Measurements from ENCODE around the gene ITPK1.

Gene ITPK1

DNA sequence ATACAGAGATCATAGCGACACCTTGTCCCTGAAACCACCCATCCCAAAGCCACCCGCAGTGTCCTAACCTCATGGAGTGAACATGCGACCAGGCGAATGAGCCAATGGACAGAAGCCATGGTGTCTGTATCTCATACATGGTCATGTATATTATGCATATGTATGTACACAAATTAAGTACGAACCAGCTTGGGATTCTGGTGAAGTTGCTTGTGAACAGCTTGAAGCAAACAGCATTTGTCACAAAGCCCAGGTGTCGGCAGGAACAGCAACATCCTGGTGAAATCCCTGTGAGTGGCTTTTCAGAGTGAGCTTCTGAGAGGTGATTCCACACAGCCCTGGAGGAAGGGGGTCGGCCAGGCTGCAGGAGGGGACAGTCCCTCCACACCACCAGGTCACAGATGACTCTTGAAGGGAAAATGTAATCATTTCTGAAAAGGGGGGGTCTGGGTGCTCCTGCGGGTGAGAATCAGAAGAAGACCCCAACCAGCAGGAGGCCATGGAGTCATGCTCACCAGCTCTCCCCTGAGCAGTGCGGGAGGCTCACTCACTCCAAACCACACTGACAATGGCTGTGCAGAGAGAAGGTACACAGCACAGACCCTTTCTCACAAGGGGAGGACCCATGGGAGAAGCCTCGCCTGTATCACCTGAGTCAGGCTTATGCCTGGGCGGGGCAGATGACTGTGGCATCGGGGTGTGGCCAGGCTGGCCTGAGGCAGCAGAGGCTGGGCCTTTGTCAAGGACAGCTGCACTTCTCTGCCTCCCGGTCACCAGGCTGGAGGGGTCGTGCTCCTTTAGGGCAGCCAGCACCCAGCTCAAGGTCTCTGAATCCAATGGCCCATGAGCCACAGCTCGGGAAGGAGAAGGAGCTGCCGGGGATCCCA, 178.4 kb downstream of the ITPK1 start:
- DNase-seq (ENCODE audit: low read depth) = no peak

DNA sequence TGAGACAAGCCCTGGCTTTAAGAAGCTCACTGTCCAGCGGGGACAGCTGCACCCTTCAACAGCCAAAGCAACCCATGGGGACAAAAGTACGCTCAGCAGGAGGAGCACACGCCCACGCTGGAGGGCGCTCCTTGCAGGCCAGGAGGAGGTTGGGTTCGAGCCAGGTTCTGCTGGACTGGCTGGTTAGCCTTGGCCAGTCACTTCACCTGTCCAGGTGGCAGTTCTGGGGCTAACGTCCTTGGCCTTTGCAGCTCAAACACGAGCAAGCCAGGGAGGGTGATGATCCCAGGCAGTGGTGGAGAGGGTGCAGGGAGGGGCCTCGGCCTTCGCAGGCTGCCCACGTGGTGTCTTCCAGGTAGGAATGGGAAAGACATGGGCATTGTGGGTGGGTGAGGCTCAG, 179.6 kb downstream of the ITPK1 start:
- no peak for DNase-seq (ENCODE audit: low read depth)

DNA sequence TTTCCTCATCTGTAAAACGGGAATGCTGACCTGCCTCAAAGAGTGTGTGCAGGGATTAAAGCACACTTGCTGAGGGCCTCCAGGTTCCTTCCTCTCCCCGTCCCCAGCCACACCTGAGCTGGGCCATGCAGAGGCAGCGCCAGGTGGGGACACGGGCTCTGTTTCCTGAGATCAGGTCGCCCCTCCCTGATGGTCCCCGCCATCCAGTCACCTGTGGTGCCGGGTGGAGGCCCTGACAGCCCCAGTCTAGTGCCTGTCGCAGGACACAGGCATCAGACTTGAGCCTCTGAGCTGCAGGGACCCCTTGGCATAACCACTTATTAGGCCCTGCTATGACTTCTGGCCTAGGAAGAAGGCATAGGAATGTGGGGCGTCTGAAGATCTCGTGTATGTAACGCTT, 180.3 kb downstream of the ITPK1 start:
- DNase-seq (ENCODE audit: low read depth) = no peak

DNA sequence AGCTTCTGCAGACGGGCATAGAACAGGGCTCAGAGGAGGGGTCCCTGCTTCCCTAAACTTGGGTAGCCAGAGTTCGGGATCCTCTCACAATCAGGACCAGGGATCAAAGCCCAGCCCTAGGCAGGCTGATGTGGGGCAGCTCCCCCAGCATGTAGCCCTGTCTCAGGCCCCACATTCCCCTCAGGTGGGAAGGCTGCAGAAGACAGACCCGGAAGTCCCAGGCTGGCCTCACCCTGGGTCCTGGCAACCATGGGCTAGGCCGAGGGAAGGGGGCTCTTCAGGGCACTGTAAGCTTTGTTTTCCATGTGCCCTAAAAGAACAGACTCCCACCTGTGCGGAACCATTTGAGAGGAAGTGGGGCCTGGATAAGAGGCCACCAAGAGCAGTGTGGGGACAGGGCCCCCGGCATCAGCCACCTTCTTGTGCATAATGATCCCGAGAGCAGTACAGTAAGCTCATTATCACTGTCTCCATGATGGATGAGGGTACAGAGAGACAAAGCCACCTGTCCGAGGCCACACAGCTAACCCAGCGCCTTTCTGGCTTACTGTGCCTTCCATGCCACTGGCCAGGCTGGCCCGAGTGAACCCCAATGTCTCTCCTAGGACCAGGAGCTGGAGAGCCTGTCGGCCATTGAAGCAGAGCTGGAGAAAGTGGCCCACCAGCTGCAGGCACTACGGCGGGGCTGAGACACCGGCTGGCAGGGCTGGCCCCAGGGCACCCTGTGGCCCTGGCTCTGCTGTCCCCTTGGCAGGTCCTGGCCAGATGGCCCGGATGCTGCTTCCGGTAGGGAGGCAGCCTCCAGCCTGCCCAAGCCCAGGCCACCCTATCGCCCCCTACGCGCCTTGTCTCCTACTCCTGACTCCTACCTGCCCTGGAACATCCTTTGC, 181.3 kb downstream of the ITPK1 start:
- DNase-seq (ENCODE audit: low read depth) = no peak

DNA sequence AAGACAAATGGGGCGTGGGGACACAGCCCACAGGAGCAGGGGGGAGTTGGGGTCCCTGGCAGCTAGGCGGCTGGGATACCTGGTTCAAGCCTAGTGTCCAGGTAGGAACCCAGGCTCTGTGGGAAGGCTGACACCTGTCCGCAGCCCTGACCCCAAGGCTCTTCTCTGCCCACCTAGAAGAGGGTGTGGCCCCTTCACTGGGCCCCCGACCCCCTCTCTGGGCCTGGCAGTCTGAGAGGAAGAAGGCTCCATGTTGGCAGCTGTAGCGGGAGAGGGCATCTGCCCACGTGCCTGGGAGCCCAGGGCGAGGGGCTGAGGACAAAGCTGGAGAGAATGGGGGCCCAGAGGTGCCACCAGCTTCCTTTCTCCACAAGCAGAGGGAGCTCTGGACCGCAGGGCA, 182.2 kb downstream of the ITPK1 start:
- no peak for DNase-seq (ENCODE audit: low read depth)

DNA sequence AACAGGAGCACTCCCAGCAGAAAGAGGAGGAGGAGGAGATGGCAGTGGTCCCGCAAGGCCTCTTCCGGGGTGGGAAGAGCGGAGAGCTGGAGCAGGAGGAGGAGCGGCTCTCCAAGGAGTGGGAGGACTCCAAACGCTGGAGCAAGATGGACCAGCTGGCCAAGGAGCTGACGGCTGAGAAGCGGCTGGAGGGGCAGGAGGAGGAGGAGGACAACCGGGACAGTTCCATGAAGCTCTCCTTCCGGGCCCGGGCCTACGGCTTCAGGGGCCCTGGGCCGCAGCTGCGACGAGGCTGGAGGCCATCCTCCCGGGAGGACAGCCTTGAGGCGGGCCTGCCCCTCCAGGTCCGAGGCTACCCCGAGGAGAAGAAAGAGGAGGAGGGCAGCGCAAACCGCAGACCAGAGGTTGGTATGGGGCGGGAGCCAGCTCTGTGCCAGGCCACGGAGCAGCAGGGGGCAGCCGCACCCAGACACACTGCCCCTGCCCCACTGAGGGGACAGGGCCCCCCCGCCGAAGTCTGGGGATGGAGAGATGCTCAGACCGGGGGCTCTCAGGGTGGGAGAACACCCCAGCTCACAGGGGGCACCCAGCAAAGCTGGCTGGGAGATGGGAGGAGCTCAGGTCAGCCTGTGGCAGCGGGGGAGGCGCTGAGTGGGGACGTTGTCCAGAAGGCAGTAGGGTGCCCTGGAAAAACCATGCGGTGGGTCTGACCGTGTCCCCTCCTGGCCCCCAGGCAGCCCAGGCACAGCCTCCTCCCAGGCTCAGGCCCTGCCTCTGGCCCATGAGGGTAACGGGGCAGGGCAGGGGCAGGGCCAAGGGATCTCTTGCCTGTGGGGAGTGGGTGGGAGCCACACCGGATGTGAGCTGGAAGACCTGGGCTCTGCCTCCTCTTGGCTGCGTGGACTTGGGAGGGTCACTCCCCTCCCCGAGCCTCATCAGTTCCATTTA, 183.0 kb downstream of the ITPK1 start:
- DNase-seq (ENCODE audit: low read depth) = no peak

DNA sequence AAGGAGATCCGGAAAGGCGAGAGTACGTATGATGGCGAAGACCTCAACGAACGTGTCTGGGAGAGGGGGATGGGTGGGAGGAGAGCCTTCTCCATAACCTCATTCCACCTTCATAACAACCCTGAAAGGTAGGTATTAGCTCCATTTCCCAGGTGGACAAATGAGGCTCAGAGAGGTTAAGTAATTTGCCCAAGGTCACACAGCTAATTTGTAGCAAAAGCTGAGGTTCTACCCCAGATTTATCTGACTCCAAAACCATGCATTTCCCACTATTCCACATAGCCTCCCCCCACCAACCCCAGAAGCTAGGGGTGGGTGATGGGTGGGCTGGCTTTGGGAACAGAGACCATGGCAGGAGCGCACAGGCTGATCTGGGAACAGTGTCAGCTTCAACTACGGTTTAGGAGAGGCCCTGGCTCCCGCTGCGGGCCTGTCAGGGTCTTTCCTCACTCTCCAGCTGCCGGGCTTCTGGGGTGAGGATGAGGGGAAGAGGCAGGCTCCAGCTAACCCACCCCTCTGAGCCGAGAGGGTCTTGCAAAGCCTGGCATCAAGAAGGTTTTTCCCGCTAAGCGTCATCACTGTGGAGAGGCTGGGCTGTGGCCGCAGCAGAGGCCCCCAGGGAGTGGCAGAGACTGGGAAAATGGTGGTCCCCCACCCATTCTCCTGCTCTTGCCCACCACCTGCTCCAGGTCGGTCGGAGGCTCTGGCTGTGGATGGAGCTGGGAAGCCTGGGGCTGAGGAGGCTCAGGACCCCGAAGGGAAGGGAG, 183.9 kb downstream of the ITPK1 start:
- DNase-seq (ENCODE audit: low read depth) = no peak

DNA sequence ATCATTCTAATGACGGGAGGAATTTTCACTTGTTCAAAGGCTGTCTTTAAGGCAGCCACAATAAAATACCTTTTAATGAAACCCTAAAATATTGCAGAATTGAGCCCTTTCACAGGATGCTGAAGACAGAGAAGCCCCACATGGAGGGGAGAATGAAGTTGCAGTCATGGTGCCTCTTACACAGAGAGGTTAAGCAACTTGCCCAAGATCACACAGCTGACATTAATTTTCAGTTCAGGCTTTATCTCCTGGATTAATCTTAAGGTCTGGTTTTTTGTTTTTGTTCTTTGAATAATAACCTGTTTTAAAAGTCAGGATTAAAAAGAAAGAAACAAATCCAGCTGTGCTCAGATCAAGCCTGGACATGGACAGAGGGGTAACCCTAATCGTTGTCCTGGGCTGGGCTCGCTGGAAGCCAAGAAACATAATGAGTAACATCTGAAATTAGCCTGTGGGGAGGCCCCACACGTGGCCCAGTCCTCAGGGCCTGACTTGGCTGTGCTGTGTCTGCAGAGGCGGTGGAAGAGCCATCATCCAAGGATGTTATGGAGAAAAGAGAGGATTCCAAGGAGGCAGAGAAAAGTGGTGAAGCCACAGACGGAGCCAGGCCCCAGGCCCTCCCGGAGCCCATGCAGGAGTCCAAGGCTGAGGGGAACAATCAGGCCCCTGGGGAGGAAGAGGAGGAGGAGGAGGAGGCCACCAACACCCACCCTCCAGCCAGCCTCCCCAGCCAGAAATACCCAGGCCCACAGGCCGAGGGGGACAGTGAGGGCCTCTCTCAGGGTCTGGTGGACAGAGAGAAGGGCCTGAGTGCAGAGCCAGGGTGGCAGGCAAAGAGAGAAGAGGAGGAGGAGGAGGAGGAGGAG, 184.8 kb downstream of the ITPK1 start:
- no peak for DNase-seq (ENCODE audit: low read depth)

DNA sequence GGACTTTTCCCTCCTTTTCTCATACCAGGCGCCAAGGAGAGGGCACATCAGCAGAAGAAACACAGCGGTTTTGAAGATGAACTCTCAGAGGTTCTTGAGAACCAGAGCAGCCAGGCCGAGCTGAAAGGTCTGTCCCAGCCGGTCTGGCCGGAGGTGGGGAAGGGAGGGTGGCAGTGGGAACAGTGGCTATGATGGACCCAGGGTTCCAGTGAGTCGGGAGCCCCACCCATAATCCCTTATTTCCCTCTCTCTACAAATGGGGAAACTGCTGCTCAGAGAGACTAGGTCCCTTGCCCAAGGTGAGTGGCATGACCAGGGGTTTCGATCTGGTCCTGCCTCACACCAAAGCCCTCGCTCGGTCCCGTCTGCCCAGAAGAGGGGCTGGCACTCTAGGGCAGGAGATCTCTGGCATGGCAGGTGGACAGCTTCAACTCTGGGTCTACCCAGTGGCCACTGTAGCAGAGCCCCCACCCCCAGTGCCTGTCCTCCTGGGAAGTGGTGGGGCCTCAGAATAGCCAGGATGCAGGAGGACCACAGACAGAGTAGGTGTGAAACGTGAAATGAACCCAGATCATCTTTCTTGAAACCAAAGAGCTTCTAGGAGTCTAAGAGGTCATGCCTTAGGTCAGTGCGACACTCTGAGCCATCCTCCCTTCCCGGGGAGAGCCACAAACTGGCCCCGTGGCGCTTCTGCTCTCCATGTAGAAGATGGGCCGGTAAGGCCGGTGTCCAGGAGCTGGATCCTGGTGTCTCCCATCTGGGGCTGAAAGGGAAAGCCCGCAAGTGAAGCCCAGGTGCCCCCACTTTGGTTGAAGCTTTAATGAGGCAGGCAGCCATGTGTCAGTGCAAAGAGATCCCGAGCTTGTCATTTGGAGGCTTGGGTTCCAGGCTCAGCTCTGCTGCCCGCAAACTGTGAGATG, 185.8 kb downstream of the ITPK1 start:
- no peak for DNase-seq (ENCODE audit: low read depth)

DNA sequence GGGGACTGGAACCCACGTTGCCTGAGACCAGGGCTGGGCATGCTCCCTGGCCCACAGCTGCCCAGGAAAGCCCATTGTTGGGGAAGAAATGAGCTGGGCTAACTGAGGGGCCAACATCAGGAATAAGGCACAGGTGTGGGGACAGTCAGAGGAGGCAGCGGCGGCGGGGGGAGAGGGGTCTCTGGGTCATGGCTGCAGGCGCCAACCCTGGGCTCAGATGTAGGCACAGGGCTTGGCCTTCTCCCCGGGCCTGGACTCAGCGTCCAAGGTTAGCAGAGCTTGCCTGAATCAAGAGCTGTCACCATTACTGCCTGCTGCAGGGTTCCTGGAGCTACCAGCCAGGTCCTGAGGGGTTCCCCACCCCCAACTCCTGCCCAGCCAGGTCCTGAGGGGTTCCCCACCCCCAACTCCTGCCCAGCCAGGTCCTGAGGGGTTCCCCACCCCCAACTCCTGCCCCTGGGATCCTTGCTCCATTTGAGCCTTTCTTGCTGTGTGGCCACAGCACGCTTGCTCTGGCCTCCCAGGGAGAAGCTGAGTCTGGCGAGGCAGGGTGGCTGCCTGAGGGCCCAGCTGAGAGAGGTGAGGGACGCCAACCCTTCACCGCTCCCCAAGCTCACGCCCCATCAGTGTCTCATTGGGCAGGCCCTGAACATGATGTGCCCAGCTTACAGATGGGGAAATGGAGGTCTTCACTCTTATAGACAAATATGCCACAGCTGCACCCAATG, 186.6 kb downstream of the ITPK1 start:
- no peak for DNase-seq (ENCODE audit: low read depth)

DNA sequence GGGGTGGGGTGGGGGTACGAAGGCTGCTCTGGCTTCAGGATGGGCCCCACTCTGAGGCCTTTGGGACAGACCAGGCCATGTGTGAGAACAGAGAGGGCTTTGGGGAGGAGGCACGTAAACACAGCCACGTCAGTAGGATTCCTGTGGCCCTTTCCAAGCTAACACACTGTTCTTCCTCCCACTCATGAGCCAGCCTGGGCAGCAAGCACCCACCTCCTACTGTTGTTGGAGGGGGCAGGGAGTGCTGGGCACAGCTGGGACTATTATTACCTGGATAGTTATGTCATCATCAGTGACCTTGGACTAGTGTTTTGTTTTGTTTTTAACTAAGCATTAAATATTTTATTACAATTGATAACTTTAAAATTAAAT, 187.5 kb downstream of the ITPK1 start:
- no peak for DNase-seq (ENCODE audit: low read depth)

DNA sequence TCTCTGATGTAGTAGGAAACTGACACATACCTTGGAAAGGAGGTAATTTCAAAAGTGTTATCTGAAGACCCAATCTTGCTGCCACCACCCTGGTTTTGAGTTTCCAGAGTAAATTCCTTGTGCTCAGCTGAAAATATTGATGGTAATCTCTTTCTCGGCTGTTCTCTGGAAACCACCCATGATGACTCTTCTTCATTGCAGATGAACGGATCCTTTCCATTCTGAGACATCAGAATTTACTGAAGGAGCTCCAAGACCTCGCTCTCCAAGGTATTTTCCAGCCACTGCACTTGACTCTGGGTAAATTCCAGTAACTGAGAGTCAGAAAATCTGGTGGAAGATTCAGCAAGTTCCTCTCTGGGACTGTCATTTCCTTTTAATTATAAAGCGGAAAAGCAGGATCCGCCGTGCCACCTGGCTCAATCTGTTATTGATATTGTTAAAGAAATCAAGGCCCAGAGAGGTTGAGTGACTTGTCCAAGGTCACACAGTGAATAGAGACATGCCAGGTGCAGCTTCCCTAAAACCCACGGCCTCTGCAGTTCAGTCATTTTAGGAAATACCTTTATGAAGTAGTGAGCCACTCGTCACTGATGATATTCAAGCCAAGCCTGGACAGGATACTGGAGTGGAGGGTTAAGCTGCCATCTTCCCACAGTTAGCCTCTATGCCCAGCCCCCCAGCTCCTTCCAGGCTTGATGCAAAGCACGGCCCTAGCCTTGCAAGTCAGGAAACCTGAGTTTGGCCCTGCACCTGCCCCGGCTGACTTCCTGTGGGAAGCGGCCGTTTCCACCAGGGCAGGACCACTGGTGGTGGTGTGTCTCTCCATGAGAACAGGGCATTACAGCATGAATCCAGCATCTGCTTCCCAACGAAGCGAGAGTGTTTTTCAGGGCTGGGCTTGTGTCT, 188.1 kb downstream of the ITPK1 start:
- DNase-seq (ENCODE audit: low read depth) = no peak

DNA sequence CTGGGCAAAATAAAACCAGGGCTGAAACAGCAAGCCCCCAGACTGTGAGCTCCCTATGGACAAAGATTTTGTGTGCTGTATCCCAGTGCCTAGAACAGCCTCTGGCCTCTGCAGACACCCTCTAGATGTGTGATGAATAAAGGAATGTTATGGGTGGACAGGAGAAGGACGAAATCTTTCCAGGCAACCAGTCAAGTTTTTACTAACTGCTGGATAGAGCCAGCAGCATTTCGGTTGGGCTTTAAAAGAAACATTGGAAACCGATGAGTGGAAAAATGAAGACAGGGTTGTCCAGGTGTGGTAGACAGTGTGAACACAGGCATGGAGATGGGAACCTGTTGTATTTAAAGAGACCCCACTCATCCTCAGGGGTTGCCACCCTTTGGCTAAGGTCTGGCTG, 188.8 kb downstream of the ITPK1 start:
- DNase-seq (ENCODE audit: low read depth) = no peak

DNA sequence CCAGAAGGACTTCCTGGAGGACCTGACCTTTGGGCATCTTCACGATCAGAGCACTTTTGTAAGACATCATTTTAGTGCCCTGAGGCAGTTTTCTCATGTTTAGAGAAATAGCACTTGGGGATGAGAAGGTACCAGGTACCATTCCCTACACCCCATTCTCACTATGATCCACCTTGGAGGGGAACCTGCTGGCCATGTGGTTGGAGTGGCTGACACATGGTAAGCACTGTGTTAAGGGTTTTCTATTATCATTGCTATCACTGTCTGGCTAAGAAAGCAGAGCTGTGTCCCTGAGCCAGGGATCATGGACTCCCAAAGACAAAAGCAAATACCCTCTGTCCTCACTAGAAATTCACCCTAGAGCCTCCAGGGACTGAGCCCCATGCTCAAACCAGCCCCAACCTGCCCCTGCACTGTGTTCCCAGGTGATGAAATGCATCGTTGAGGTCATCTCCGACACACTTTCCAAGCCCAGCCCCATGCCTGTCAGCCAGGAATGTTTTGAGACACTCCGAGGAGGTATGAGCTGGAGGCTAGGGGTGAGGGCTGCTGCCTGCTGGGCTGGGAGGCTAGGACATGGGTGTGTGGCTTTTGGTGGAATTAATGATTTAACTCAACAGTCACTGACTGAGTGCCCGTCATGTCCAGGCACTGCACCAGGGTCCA, 189.4 kb downstream of the ITPK1 start:
- no peak for DNase-seq (ENCODE audit: low read depth)

DNA sequence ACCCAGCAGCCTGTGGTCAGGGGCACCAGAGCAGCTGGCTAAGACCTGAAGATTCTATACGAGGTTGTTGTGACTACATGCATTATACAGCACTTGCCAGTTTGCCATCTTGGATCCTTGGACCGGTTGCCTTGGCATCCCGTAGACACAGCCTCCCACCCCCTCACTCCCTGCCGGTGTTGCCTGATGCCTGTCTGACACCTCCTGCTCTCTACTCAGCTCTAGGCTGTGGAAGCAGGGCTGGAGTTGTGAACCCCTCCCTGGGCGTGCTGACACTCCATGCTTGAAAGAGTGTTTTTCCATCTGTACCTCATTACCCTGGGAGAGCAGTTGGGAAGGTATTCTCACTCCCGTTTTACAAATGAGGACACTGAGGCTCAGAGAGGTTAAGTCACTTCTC, 190.3 kb downstream of the ITPK1 start:
- no peak for DNase-seq (ENCODE audit: low read depth)

DNA sequence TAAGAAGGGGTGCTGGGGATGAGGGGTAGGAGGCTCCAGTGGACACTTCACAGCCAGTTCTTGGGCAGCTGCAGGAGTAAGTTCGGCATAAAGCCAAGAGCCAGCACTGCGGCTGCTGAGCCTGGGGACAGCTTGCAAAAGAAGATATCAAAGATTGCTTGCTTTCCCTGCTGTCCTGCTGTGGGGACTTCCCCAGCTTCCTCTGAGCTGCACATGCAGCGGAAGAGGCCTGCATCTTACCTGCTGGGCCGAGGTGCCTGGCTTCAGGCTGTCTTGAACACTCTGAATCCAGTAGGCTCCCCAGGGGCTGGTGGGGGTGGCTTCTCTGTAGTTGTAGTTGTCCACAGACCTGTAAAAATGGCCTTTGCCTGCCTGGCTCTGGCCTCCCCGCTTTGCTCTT, 191.5 kb downstream of the ITPK1 start:
- no peak for DNase-seq (ENCODE audit: low read depth)

DNA sequence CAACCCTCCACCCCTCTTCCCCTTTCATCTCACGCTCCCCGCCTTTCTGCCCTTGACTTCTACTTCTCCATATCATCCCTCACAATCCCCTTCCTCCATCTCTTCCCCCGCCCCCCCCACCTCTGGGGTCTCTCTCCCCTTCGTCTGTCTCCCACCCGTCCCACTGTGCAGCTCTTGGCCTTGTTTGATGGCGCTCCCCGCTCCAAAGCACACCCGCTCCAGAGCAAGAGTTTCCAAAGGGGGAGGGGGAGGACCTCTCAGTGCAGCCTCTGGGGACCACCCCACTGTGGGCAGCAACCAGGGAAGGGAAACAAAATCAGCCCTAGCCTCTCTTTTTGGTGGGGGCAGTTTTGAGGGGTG, 192.0 kb downstream of the ITPK1 start:
- DNase-seq (ENCODE audit: low read depth) = no peak
